Measurements from ENCODE around the gene ARFGEF3.

ARFGEF3 gene

GRCh38 chr6:138215093-138215782, 53.5 kb downstream of the ARFGEF3 start:
- H3K9ac ChIP-seq (ENCODE audit: insufficient read length), result no peak overlapping the region
- no peak overlapping the region for H3K27ac ChIP-seq
- H3K9me3 ChIP-seq (ENCODE audit: low read depth, low read length), result no peaks in the 10 kb centered on the region
- DNase-seq (ENCODE audit: low read depth, low spot score), result no peak
- H3K4me3 ChIP-seq, result no peak overlapping the region
- H3K36me3 ChIP-seq (ENCODE audit: insufficient read depth, low read length), result no peaks in the 10 kb centered on the region
- TF ChIP-seq EZH2 (IDR thresholded peaks at IDR 0.05) (no peak), POLR2AphosphoS5 (IDR thresholded peaks at IDR 0.05; ENCODE audit: borderline replicate concordance, low read depth, low read length) (no peak), FOXP2 (optimal IDR thresholded peaks at IDR 0.05; ENCODE audit: control extremely low read depth, extremely low read length, insufficient read depth) (no peak)

GRCh38 chr6:138218449-138218848, 56.7 kb downstream of the ARFGEF3 start, which contains the start of gene PBOV1:
Gene PBOV1 (minus strand): TSS chr6:138218491. CDS start chr6:138218395, 96 bp downstream.
- no peaks in the 10 kb centered on the region for H3K36me3 ChIP-seq (ENCODE audit: insufficient read depth, low read length)
- DNase-seq (ENCODE audit: low read depth, low spot score), result no peak
- H3K9ac ChIP-seq (ENCODE audit: insufficient read length), result no peak within 1 kb of the TSS
- H3K27ac ChIP-seq, result no peak within 1 kb of the TSS
- H3K9me3 ChIP-seq (ENCODE audit: low read depth, low read length), result no peaks in the 10 kb centered on the region
- H3K4me3 ChIP-seq, result no peak within 1 kb of the TSS
- TF ChIP-seq POLR2AphosphoS5 (IDR thresholded peaks at IDR 0.05; ENCODE audit: borderline replicate concordance, low read depth, low read length) (no peak), EZH2 (IDR thresholded peaks at IDR 0.05) (no peak), FOXP2 (optimal IDR thresholded peaks at IDR 0.05; ENCODE audit: control extremely low read depth, extremely low read length, insufficient read depth) (no peak)

- no peak for TF ChIP-seq FOXP2 (optimal IDR thresholded peaks at IDR 0.05; ENCODE audit: control extremely low read depth, extremely low read length, insufficient read depth)
- TF ChIP-seq EZH2 (IDR thresholded peaks at IDR 0.05), result no peak
- no peak for TF ChIP-seq POLR2AphosphoS5 (IDR thresholded peaks at IDR 0.05; ENCODE audit: borderline replicate concordance, low read depth, low read length)
- Histone ChIP-seq H3K36me3 (ENCODE audit: insufficient read depth, low read length) (no peaks in the 10 kb centered on the region), H3K27ac (no peak overlapping the region), H3K9ac (ENCODE audit: insufficient read length) (no peak overlapping the region), H3K4me3 (no peak overlapping the region), H3K9me3 (ENCODE audit: low read depth, low read length) (no peaks in the 10 kb centered on the region)
- DNase-seq (ENCODE audit: low read depth, low spot score), result no peak
Observed at GRCh38 chr6:138219398-138219797, 57.7 kb downstream of the ARFGEF3 start.

GRCh38 chr6:138219901-138220300, 58.2 kb downstream of the ARFGEF3 start:
- no peak overlapping the region for H3K27ac ChIP-seq
- H3K9me3 ChIP-seq (ENCODE audit: low read depth, low read length), result no peaks in the 10 kb centered on the region
- no peaks in the 10 kb centered on the region for H3K36me3 ChIP-seq (ENCODE audit: insufficient read depth, low read length)
- no peak overlapping the region for H3K4me3 ChIP-seq
- no peak overlapping the region for H3K9ac ChIP-seq (ENCODE audit: insufficient read length)
- TF ChIP-seq POLR2AphosphoS5 (IDR thresholded peaks at IDR 0.05; ENCODE audit: borderline replicate concordance, low read depth, low read length) (no peak), FOXP2 (optimal IDR thresholded peaks at IDR 0.05; ENCODE audit: control extremely low read depth, extremely low read length, insufficient read depth) (no peak), EZH2 (IDR thresholded peaks at IDR 0.05) (no peak)
- DNase-seq (ENCODE audit: low read depth, low spot score), result no peak

- Histone ChIP-seq H3K9me3 (ENCODE audit: low read depth, low read length) (no peaks in the 10 kb centered on the region), H3K27ac (no peak overlapping the region), H3K9ac (ENCODE audit: insufficient read length) (no peak overlapping the region), H3K36me3 (ENCODE audit: insufficient read depth, low read length) (no peaks in the 10 kb centered on the region), H3K4me3 (no peak overlapping the region)
- DNase-seq (ENCODE audit: low read depth, low spot score), result no peak
- TF ChIP-seq EZH2 (IDR thresholded peaks at IDR 0.05), result no peak
- TF ChIP-seq POLR2AphosphoS5 (IDR thresholded peaks at IDR 0.05; ENCODE audit: borderline replicate concordance, low read depth, low read length), result no peak
- TF ChIP-seq FOXP2 (optimal IDR thresholded peaks at IDR 0.05; ENCODE audit: control extremely low read depth, extremely low read length, insufficient read depth), result no peak
Observed at GRCh38 chr6:138222901-138223546, 61.3 kb downstream of the ARFGEF3 start.

- Histone ChIP-seq H3K36me3 (ENCODE audit: insufficient read depth, low read length) (no peaks in the 10 kb centered on the region), H3K9ac (ENCODE audit: insufficient read length) (no peak overlapping the region), H3K9me3 (ENCODE audit: low read depth, low read length) (no peaks in the 10 kb centered on the region), H3K4me3 (no peak overlapping the region), H3K27ac (no peak overlapping the region)
- no peak for TF ChIP-seq EZH2 (IDR thresholded peaks at IDR 0.05)
- TF ChIP-seq FOXP2 (optimal IDR thresholded peaks at IDR 0.05; ENCODE audit: control extremely low read depth, extremely low read length, insufficient read depth), result no peak
- no peak for TF ChIP-seq POLR2AphosphoS5 (IDR thresholded peaks at IDR 0.05; ENCODE audit: borderline replicate concordance, low read depth, low read length)
- DNase-seq (ENCODE audit: low read depth, low spot score), result no peak
Observed at GRCh38 chr6:138225953-138226352, 64.2 kb downstream of the ARFGEF3 start.

GRCh38 chr6:138226700-138227315, 65.1 kb downstream of the ARFGEF3 start:
- Histone ChIP-seq H3K4me3 (no peak overlapping the region), H3K9me3 (ENCODE audit: low read depth, low read length) (no peaks in the 10 kb centered on the region), H3K36me3 (ENCODE audit: insufficient read depth, low read length) (no peaks in the 10 kb centered on the region), H3K9ac (ENCODE audit: insufficient read length) (no peak overlapping the region), H3K27ac (no peak overlapping the region)
- no peak for DNase-seq (ENCODE audit: low read depth, low spot score)
- TF ChIP-seq FOXP2 (optimal IDR thresholded peaks at IDR 0.05; ENCODE audit: control extremely low read depth, extremely low read length, insufficient read depth) (no peak), EZH2 (IDR thresholded peaks at IDR 0.05) (no peak), POLR2AphosphoS5 (IDR thresholded peaks at IDR 0.05; ENCODE audit: borderline replicate concordance, low read depth, low read length) (no peak)

GRCh38 chr6:138227316-138227781, 65.6 kb downstream of the ARFGEF3 start:
- Histone ChIP-seq H3K9me3 (ENCODE audit: low read depth, low read length) (no peaks in the 10 kb centered on the region), H3K9ac (ENCODE audit: insufficient read length) (no peak overlapping the region), H3K4me3 (no peak overlapping the region), H3K36me3 (ENCODE audit: insufficient read depth, low read length) (no peaks in the 10 kb centered on the region), H3K27ac (no peak overlapping the region)
- TF ChIP-seq EZH2 (IDR thresholded peaks at IDR 0.05) (no peak), FOXP2 (optimal IDR thresholded peaks at IDR 0.05; ENCODE audit: control extremely low read depth, extremely low read length, insufficient read depth) (no peak), POLR2AphosphoS5 (IDR thresholded peaks at IDR 0.05; ENCODE audit: borderline replicate concordance, low read depth, low read length) (no peak)
- no peak for DNase-seq (ENCODE audit: low read depth, low spot score)
